GM19438 (cell line): Measurements from ENCODE around the gene EEPD1.

ENCODE experiments used
- ATAC-seq: cut with Tn5 transposase; IDR thresholded peaks from one replicate; pipeline ENCODE4 v1.9.1; 2021; ENCODE audit warnings: low read depth; ENCODE audit not compliant: unreplicated experiment

The EEPD1 gene

DNA sequence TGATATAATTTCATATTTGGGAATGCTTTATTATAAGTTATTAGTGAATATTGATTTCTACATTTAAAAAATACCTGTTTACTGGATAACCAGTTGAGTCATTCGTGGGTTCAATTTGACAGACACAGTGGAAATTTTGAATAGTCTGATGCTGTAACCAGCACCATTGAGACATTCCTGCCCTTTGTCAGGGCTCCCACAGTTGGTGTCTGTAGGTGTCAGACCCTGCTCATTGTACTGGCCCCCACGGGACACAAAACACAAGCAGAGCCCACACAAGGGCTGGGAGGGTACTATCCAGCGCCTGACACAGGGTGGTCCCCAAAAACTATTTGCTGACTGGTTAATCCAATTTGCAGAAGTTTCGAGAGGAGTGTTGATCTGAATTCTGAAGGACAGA lies 35.9 kb downstream of the EEPD1 start:
- ATAC-seq = no peak

DNA sequence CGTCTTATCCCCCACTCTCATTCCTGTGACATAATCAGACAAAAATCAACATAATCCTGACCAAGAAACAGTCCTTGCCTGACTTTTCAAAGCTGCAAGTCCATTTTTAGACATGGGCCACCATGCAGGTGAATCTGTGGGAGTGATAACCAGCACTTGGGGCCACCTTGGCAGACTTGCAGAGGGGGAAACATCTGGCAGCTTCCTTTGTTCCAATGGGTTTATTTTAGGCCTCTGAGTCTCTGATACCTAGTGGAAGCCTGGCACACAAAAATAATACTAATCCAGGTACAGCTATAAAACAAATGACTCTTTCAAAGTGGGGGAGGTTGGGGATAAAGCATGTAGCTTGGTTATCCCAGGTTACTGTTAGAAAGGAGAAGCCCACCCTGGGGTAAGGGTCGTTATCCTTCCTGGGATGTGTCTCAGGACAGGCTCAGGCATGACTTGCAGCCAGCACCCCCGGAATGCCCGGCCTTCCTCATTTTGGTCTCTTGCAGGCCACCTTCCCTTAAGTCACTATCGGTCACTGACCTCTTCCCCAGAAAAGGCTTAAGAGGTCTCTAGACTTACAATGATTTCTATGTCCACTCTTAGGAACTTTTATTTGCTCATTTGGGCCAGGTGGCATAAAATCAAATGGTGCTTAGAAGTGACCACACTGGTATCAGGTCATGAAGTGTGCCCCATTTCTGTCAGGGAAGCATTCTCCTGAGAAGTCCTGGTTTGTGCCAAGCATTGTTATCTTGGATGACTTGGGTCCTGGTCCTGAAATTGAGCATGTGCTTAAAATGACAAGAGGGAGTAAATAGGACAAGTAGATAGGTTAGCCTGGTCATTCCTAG lies 37.6 kb downstream of the EEPD1 start:
- ATAC-seq = no peak

DNA sequence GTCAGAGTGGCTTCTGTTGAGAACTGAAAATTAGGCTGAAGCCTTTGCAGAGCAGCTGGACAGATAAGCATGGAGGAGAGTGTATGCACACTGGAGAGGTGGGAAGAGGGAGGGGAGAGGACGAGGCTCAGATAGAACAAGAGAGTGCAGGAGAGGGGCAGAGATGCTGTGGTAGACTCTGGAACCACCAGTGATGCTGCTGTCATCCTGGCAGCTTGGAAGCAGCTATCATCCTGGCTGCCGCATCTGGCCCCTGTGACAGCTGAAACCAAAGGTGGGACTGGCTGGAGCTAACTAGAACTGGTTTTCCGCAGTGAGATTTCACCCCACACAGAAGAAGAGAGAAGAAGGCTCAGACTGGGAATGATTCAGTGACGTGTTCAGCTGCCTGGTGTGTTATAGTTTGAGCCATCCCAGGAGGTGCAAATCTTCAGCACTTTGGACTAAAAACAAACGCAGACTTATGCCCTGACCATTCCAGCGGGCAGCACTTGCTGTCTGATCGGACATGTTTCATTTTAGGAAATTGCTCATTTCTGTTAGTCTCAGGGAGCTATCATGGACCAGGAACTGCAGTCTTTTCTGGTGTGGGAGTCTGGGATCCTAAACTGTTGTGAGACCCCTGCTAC lies 38.4 kb downstream of the EEPD1 start:
- no peak for ATAC-seq

DNA sequence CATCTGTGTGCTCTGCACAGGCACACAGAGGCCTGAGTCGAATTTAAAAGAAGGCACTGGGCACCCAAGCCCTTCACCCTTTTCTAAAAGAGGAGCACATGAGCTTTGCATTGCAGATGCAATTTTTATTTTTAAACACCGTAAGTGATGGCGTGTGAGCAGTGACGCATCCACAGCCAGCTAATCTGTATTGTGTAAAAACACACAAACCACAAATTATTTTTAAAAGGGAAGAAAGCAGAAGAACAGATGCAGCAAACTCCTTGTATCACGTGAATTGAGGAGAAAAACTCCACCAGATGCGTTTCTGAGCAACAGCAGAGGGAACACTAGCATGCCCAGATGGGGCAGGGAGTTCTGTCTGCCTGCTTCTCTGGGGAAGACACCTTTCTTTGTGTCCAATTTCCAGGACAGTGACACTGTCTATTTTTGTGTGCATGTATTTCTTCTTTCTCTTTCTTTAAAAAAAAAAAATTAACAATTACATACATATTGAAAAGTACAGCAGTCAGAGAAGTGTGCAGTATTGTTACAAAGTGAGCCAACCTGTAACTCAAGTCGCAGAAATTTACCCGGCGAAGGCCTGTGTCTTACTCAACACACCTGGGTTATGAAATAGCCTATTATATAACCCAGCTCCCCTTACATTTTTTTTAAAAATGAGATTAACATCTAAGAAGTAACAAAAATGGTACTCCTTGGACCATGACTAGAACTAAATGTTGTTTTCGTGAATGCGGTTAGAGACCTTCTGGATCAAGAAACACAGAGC lies 39.2 kb downstream of the EEPD1 start:
- no peak for ATAC-seq

DNA sequence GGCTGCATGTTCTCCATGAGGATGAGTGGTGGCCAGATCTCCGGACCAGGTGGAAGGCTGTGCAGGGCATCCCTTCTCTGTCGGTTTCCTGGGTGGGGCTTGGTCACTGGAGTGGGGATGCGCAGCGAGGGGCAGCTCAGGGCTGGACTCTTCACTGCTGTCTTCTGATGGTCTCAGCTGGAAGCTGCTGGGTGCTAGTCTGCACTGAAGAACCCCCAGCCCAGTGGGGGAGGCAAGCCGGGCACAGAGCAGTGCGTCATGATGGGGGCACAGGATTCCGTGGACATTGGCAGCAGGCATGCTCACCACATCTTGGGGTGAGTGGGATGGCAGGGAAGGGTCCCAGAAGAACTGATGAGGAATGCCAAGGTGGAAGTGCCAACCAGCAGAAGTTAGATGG lies 39.8 kb downstream of the EEPD1 start:
- no peak for ATAC-seq

DNA sequence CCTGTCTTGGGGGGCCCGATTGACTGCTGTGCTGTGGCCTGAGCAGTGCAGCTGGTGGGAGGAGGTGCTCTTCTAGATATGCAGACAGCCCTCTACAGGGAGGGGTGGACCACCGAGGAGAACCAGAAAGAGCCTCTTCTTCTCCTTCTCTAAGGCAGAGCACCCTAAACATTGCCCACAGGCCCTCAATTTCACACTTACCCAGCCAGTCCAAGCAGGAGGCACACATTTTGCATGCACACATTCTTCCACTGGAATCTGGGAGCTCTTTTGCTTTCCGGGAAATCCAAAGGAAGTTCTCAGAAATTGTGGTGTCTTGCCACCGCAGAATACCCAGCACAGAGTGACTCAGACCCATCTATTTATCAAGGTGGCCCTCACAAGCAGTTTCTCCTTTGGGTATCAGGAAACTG lies 45.8 kb downstream of the EEPD1 start:
- no peak for ATAC-seq

DNA sequence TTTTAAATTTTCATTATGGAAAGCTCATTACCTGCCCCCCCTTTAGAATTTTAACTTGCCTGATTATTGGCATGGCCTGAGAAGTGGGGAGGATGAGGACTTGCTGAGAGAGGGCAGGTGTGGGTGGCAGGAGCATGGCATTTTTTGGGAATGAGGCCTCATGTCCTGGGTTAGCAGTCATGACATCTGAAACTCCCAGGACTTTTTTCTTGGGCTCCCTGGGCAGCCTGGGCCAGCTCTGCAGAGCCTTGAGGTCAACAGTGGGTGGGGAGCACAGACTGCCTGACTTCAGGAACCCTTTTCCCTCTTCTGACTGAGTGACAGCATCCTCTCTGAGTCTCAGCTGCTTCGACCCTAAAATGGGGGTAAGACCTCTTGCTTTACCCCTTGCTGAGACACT lies 46.3 kb downstream of the EEPD1 start:
- no peak for ATAC-seq

DNA sequence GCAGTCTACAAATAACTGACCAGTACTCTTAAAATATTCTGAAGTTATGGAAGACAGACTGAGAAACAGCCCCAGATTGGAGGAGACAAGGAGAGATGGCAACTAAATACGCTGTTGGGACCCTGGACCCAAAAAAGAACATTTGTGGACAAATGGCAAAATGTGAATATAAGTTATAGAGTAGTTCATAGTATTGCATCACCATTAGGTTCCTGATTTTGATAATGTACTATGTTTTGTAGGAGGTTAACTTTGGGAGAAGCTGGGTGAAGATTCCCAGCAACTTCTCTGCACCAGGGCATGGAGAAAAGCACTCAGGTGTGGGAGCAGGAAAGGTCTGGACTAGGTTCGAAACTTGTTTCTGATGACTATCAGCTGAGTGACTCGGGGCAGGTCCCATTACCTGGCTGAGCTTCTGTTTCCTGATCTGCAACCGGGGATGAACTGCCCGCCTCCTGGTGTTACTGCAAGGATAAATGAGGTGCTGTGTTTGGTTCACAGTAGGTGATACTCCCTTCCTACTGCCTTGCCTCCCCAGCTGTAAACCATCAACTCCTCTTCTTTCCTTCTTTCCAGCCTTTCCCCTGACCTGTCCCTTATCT lies 48.2 kb downstream of the EEPD1 start:
- no peak for ATAC-seq

DNA sequence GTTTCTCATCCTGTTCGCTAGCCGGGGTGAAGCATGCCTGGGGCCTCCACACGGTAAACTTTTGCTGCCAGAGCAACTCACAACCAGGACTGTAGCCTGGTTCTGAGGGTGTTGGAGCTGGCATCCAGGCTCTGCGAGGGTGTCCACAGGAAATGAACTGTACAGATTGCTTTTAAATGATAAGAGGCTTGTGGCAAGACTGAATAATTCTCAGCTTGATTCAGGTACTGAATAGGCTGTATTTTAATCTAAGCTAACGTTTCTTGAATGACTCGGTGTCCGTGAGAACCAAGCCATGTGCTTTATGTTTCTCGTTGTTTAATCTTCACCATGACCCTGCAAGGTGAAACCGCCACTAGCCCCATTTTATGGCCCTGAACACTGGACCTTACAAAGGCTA lies 49.3 kb downstream of the EEPD1 start:
- ATAC-seq = no peak

DNA sequence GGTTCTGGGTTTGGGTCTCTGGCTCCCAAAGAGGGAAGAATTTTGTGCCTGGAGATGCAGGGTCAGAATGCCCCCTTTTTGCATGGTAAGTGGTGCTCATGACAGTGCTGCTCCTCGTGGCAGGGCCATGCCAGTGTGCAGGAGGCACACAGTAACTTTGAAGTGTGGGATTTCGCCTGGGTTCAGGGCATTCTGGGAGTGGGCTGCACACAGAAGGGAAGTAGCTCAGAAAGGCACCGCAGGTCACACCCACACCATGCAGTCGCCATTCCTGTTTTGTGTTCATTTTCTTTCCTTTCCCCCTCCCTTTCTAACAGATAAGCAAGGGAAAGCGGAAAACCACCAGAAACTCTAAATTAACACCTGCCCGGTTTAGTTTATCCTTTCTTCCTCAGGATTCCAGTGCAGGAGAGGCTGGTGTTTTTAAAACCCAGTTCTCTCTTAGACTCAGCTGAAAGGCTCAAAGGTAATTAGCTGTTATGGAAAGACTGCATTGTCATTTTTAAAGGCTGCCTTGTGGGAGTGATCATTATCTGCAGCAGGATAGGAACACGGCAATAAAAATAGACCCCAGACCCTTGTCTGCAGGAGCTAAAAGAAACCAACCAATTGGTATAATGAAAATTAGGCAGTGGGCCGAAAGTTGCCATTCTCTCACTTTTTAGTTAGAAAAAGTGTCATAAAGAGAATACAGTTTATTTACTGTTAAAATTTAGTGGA lies 50.2 kb downstream of the EEPD1 start:
- ATAC-seq = no peak

DNA sequence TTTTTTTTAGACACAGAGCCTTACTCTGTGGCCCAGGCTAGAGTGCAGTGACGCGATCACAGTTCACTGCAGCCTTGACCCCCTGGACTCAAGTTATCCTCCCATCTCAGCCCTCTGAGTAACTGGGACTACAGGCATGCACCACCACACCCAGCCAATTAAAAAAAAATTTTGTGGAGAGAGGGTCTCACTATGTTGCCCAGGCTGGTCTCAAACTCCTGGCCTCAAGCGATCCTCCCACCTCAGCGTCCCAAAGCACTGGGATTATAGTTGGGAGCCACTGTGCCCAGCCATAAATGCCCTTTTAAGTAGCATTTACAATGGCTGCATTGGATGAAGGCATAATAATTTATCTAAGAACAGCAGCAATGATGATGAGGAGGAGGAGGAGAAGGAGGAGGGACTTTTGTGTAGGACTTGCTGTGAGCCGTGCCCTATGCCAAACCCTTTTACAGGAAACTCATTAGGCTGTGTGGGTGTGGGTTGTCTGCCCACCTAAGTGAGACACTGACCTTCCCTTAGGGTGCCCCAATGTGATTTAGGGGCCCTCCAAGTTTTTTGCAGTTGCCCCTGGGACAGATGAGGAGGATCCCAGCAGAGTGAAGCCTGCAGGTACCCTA lies 51.1 kb downstream of the EEPD1 start:
- ATAC-seq = no peak

DNA sequence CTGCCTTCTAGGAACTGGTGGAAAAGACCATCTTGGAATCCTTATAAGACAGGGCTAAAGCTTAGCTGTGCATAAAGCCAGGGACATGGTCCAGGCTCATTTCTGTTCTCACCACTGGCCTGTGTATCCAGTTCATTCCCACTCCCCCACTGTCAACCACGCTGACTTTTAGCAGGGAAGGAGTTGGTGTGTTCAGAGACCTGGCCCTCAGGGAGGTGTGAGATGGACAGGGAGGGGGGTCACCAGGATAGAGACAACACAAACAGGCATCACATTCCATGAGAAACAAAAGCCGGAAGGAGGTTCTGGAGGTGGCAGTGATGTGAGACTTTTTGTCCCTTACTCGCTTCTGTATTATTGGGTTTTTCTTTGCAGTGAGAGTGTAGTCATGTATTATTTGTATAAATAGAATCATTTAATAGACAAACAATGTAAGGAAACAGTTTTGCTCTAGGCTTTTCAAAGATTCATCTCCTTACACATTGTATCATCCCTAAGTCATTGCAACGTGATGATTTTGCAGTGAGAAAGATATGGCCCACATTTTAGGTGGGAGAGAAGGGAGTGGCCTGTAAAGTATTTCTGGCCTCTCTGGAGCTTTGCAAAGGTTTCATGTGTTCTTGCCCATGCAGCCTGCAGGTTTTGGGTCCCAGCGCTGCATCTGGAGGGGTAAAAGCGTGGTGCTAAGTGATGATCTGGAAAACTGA lies 52.0 kb downstream of the EEPD1 start:
- ATAC-seq = no peak

DNA sequence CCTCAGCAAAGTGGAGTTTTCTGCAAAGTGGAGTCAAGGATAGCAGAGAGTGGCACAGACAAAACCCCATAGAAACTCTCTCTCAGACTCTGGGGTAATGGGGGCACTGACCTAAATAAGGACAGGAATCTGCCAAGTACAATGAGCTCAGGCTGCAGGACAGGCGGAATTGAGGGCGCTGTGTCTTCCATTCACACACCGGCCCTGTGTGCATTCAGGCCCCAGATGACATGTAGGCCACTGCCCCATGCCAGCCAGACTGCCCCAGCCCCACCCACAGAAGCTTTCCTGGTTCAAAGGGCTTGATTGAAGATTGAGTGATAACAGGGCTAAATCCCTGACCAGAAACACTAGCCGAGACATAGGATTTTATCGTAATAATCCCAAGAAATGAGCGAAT lies 52.7 kb downstream of the EEPD1 start:
- no peak for ATAC-seq

DNA sequence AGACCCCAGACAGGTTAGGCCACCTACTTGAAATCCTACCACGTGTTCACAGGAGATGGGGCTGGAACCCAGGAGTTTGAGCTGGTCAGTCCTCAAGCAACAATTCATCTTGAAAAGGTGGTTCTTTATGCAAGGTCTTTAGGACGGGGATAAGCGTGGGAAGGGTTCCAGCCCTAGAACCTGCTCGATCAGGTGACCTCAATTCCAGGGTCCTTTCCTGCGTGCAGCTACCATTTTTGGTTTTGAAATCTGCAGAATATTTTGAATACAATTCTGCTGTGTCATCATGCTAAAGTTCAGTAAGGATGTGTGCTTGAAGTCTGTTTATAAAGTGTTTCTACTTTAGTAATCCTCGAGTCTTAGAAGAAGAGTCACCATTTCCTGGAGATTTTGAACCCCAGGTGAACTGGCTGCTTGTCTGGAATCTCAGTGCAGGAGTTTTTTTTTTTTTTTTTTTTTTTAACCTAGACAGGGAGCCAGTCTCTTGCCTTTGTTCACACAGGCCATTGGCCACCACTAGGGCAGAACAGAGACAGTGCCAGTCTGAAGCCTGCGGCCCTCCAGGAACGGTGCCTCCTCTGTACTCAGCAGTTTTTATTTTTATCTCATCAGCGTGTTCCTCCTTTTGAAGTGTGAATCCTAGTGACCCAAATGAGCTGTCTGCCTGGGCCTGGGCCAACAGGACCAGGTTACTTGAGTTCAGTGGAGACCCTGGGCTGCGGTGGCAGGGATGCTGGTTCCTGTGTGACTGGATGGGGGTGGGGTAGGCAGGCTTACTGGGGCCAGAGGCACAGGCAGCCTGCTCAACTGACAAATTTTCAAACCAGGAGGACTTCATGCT lies 54.6 kb downstream of the EEPD1 start:
- no peak for ATAC-seq

DNA sequence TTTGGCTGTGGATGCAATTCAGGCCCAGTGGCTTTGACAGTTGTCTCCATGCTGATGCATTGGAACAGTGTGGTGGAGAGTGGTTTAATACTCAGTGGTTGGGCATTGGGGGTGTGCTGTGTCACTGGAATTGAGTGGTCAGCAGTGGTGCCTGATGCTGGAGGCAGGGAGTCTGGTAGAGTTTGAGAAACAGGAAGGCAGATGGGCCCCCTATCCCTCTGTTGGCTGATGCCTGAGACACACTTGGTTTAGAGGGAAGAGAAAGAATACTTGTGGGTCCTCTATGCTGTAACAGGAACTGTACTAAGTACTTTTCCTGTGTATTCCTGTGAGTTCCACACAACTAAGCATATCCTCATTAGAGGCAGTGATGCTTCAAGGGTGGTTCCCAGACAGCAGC lies 55.4 kb downstream of the EEPD1 start:
- ATAC-seq = no peak

DNA sequence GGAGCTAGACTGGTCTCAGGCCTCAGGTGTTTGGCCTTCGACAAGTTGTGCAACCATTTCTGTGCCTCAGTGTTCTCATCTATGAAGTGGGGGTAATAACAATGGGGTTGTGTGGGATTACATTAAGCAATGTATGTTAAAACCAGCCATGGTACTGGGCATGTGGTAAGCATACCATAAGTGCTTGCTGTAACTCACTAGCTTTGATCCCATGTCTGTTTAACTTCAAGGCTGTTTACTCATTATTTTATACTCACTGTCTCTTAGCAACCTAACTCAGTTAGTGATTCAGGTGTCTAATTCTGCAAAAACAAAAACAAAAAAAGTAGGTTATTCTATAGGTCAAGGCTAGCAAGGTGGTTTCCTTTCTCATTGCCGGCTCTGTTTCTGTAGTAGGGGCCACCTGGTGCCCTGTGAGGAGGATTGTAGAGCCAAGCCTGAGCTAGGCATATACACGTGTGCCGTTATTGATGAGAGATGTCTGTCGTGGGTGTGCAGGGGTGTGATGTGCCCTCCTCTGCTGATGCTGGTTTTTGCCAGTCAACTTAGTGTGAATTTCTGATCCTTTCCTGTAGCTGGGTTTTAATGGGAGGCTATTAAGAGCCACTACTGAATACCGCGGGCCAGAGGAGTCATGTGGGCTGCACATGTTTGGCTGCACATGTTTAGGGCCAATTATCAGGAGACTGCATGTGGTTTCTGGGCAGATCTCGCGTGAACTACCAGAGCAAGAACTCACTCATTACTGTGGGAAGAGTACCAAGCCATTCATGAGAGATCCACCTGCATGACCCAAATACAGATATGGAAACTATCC lies 56.2 kb downstream of the EEPD1 start:
- no peak for ATAC-seq

DNA sequence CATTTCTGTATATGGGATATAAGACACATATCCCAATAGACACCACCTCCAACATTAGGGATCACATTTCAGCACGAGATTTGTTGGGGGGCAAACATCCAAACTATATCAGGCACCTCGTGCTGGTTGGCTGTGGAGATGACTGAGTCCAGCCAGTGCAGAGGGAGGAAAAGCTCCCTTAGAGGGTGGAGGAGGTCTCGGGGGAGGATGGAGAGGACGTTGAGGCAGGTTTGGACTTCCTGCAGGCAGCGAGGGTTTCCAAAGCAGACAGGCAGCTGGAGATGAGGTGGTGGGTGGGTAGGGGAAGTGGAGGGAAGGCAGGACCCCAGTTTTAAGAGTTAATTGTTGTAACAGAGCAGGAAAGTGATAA lies 56.7 kb downstream of the EEPD1 start:
- ATAC-seq = no peak
